Measurements from ENCODE around the gene RNF14.
"Not testable (repeated sequence)": the region's sequence is repeated elsewhere in the genome, so short reads cannot be mapped to it uniquely, and the experiment has no call there.

RNF14 gene

DNA sequence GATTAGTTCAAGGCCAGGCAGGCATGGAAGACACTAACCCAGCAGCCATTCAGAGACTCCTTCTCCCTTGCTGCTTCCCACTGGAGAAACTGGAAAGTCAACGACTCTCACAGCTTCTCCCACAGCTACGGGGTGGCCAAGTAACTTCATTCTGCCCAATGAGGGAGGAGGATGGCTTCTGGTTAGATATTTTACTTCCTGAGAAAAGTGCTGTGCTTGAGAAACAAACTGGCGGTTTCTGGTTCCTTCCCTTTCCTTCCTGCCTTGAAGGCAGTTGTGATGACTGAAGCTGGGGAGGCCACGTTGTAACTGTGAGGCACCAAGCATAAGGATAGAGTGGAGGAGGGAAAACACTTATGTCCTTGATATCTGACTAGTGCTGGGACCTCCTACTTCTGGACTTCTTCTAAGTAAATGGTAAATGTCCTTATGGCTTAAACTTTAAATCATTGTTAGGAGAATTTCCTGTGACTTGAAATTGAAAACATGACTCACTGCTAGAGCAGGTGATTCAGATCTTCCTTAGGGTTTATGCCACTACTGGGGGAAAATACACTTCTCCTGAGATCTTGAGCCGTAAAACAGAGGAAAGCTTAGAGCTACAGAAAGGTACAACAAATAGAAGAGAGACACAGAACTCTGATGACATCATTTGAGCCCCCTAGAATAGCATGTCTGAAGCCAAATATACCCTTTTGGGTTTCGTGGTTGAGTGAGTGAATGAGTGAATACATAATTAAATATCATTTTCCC, 47.1 kb downstream of the RNF14 start:
- no peak for DNase-seq (ENCODE audit: low spot score)

DNA sequence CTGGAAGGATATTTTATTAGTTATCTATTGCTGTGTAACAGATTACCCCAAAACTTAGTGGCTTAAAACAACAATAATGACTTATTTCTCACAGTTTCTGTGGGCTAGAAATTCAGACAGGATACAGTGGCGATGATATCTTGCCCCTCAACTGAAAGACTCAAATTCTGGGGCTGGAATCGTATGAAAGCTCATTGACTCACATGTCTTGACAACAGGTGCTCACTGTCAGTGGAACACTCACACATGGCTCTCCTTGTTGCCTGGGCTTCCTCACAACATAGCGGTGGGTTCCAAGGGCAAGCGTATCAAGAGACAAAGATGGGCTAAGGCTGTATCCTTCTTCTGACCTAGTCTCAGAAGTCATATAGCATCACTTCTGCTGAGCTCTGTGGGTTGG, 47.7 kb downstream of the RNF14 start:
- DNase-seq (ENCODE audit: low spot score): no peak

DNA sequence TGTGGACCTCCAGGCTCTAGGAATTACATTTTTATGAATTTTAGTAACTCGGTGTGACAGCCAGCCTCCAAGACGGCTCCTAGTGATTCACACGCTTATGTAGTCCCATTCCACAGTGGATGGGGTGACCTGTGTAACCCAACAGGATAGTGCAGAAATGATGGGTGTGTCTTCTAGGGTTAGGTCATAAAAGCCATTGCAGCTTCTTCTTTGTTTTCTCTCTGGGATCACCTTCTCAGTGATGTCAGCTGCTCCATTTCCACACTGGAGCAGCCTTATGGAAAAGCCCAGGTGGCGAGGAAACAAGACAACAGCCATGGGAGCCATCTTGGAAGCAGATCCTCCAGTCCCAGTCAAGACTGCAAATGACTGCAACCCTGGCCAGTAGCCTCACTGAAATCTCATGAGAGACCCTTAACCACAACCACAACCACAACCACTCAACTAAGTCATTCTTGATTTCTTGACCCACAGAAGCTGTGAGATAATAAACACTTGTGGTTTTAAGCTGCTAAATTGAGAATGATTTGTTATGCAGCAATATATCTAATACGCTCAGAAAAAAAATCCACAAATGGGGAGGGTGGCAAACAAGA, 49.0 kb downstream of the RNF14 start:
- no peak for DNase-seq (ENCODE audit: low spot score)

DNA sequence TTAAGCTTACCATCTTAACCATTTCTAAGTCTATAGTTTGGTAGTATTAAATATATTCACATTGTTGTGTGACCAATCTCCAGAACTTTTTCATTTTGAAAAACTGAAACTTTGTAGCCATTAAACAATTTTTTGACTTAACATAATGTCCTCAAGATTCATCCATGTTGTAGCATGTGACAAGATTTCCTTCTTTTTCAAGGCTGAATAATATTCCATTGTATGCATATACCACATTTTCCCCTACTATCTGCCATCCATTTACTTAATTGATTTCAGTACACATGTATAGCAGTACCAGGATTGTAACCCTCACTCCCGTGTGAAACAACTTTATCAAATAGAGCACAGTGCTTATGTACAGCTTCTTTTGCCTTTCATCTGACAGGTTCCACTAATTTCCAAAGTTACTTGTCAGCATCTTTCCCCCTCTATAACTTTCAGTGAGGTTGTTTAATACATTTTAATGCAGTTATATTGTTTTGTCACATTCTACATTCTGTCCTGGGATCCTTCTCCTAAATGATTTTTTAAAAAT, 51.3 kb downstream of the RNF14 start:
- DNase-seq (ENCODE audit: low spot score): no peak

DNA sequence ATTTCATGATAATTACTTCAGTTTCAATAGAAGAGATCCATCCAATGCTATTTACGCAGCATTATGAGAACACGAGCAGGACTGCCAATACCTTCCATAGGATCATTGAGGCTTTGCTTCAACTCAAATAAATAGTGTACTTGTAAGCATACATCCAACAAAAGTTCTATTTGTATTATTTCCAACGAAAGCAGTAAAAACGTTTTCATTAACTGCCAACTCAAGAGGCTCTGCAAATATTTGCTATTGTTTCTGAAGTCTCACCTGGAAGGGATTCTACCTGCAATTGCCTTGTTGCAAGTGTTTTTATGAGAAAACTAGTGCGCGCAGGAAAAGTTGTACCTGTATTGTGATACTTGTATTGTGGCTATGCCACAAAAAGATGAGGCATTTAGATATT, 54.9 kb downstream of the RNF14 start:
- no peak for DNase-seq (ENCODE audit: low spot score)

DNA sequence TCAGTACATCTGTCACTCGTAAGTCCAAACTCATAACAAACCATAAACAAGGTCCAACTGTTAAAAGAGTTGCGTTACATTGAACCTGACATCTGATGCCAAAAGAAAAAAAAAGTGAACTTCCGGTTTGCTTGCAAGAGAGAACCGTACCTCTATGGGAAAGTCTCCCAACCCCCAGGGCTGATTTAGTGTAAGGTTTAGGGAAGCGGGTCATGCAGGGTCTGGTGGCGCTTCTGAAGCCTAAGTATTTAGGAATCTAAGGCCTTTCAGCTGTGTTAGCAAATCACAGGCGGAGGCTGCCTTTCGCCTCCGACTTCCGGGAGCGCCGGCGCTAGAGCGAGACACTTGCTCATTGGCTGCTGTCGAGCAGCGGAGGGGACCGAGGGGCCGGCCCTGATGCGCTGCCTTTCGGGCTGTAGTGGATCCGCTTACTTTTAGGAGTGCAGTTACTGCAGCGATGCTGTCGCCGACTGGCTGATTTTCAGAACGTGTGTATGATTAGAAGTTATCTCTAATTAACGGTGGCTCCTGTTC, 55.9 kb downstream of the RNF14 start:
- peak; percentile 86 for DNase-seq (ENCODE audit: low spot score)

DNA sequence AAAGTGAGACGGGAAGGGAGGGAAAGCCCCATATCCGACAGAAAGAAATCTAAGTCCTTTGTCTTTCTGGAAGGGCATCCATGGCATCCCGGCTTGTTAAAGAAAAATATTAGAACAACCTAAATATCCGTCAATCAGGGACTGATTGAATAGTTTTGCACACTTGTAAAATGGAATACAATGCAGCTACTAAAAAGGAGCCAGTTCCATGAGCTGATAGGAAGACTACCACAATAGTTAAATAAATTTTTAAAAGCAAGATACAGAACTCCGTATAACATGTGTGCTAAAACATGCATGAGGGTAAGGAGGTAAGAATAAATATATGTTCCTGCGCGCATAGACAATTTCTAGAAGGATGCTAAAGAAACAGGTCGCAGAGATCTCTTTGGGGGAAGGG, 56.7 kb downstream of the RNF14 start:
- no peak for DNase-seq (ENCODE audit: low spot score)

DNA sequence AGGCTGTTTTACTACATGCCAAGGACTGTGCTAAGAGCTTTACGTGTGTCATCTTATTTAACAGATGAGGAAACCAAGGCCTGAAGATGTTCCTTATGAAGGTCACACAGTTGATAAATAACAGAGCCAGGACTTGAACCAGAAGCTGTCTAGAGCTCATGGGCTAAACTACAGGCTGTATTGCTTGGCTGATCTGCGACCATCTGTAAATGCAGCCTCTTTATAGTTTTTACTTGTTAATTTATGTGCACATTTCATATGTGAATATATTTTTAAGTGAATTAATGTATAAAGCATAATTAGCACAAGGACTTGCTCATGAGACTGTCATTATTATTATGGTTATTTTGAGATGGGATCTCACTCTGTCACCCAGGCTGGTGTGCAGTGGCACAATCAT, 63.2 kb downstream of the RNF14 start:
- no peak for DNase-seq (ENCODE audit: low spot score)

DNA sequence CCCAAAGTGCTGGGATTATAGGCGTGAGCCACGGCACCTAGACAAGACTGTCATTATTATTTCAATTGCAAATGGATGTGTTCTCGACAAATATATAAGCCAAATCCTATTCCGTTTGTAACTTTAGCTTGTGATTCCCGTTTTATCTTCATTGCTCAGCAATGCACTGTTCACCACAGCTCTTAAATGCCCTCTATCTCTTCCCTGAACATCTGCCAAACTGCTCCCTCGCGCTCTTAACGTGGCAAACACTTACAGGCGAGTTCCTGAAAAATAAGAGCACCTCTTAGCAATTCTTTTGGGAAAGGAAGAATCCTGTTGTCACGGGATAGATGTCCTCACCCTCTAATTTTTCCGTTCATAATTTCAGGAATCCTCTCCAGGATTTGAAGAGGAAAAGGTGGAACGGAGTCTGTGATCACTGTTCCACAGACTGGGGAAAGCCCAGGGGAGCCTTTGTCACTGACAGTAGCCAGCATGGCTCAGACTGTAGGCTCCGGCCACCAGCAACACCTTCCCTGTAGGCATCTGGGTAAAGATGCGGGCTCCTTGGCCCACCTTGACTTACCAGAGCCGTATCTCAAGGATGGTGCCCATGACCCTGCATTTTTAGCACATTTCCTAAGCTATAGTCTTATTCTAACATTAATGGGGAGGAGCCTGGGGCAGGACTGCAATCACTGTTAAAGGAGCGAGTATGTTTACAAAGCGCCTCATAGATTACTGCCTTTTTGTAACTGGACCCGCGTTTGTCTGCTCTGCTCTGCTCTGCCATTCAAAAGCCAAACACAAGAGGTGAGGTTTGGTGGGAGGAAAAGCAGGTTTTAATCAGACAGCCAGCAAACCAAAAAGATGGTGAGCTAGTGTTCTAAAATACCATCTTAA, 64.1 kb downstream of the RNF14 start:
- DNase-seq (ENCODE audit: low spot score): no peak

DNA sequence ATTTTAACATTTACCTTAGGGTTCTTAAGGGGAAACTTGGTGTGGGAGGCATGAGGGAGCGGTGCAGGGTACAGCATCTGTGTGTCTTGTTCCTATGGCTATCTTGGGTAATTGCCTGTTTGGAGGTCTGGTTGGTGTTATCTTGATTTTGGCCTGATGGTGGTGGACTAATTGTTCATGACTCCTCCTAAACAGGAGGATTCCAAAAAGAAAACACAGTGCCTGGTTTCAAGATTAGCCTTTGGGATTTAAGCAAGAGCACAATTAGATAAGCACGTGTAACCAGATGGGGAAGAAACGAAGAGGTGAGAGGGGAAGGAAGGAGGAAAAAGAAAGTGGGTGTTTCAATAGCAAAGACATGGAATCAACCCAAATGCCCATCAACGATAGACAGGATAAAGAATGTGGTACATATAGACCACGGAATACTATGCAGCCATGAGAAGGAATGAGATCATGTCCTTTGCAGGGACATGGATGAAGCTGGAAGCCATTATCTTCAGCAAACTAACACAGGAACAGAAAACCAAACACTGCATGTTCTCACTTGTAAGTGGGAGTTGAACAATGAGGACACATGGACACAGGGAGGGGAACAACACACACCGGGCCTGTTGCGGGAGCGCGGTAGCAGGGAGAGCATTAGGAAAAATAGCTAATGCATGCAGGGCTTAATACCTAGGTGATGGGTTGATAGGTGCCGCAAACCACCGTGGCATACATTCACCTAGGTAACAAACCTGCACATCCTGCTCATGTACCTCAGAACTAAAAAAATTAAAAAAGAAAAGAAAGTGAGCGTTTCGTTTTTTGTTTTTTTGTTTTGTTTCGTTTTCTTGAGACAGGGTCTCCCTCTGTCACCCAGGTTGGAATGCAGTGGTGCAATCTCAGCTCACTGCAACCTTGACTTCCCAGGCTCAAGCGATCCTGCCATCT, 65.0 kb downstream of the RNF14 start:
- not testable (repeated sequence) for DNase-seq (ENCODE audit: low spot score)

DNA sequence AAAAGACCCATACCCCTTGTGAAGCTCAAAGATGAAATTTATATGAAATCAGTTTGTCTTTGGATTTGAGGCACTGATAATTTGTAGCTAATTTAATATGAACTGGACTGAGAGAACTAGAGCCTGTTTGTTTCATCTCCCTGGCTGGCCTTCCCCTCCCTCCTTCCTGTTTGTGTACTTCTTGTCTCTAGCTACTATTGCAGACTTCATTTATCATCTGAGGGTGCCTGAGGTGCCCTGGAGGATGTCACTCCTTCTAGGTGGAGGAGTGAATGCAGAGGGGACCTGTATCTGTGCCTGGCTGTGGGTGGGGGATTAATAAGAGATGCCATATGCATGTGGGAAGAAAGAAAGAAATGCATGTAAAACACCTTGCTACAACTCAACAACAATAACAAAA, 66.1 kb downstream of the RNF14 start:
- no peak for DNase-seq (ENCODE audit: low spot score)

DNA sequence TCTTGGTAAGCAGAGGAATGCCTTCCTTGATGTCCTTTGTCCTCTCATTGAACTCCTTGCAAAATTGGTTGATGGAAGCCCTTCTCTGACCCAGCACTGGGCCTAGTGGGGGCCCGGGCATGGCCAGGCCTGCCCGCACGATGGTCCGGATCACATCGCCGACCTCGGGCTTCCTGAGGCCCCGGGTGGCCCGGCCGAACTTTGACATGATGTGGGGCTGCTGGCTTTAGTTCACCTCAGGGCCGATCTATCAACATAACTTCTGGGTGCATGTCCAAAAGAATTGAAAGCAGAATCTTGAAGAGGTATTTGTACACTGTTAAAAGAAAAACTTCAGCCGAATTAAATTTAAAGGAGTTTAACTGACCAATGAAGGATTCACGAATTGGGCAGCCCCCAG, 68.0 kb downstream of the RNF14 start:
- no peak for DNase-seq (ENCODE audit: low spot score)

DNA sequence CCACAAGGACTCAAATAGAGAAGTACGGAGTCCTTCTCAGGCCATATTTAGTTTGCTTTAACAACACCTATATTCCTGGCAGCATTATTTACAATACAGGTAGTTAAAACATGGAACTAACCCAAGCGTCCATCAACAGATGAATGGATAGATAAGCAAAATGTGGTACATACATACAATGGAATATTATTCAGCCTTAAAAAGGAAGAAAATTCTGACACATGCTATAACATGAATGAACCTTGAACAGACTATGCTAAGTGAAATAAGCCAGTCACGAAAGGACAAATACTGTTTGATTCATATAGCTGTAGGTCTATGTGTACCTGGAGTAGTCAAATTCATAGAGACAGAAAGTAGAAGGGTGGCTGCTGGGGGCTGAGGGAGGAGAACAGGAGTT, 68.7 kb downstream of the RNF14 start:
- not testable (repeated sequence) for DNase-seq (ENCODE audit: low spot score)

DNA sequence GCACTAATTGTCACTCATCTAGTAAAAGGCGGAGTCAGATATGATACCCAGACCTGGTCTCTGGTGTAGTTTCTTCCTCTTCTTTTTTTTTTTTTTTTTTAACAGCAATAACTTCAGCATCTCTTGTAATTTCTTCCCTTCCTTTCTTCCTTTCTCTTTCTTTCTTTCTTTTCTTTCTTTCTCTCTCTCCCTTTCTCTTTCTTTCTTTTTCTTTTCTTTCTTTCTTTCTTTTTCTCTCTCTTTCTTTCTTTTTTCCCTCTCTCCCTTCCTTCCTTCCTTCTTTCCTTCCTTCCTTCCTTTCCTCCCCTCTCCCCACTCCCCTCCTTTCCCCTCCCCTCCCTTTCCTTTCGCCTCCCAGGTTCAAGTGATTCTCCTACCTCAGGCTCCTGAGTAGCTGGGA, 69.8 kb downstream of the RNF14 start:
- DNase-seq (ENCODE audit: low spot score): no peak

All from HuH-7 (cell line).